ENCODE results near the gene RAB8B.

RAB8B gene

DNA sequence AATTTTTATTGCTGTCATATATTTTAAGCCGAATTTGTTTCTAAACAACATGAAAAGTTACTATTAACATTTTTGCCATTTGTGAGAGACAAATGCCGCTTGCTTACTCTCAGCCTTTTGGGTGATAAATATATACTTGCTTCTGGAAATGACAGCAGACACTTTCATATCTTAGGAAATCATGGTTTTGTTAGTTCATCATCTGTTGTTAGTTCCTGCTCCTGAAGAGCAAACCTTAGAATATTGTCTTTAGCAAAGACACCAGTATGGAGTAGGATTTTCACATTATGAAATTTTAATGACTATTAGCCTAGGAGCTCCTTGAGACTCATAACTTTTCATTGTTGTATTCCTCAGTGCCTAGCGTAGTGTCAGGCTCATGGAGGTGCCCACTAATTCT lies 36.0 kb downstream of the RAB8B start:
- TF ChIP-seq SIN3A (IDR thresholded peaks at IDR 0.05; ENCODE audit: borderline replicate concordance, insufficient read depth, low read length), result no peak
- TF ChIP-seq, protein P1, sequence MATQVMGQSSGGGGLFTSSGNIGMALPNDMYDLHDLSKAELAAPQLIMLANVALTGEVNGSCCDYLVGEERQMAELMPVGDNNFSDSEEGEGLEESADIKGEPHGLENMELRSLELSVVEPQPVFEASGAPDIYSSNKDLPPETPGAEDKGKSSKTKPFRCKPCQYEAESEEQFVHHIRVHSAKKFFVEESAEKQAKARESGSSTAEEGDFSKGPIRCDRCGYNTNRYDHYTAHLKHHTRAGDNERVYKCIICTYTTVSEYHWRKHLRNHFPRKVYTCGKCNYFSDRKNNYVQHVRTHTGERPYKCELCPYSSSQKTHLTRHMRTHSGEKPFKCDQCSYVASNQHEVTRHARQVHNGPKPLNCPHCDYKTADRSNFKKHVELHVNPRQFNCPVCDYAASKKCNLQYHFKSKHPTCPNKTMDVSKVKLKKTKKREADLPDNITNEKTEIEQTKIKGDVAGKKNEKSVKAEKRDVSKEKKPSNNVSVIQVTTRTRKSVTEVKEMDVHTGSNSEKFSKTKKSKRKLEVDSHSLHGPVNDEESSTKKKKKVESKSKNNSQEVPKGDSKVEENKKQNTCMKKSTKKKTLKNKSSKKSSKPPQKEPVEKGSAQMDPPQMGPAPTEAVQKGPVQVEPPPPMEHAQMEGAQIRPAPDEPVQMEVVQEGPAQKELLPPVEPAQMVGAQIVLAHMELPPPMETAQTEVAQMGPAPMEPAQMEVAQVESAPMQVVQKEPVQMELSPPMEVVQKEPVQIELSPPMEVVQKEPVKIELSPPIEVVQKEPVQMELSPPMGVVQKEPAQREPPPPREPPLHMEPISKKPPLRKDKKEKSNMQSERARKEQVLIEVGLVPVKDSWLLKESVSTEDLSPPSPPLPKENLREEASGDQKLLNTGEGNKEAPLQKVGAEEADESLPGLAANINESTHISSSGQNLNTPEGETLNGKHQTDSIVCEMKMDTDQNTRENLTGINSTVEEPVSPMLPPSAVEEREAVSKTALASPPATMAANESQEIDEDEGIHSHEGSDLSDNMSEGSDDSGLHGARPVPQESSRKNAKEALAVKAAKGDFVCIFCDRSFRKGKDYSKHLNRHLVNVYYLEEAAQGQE (IDR thresholded peaks at IDR 0.05; ENCODE audit: insufficient read depth in 1 of 2, low read depth in 2 of 2, low read length in 2 of 2), result no peak

GRCh38 chr15:63226155-63226883 lies 36.9 kb downstream of the RAB8B start:
- TF ChIP-seq, protein P1 (IDR thresholded peaks at IDR 0.05; ENCODE audit: insufficient read depth in 1 of 2, low read depth in 2 of 2, low read length in 2 of 2), result no peak
- TF ChIP-seq SIN3A (IDR thresholded peaks at IDR 0.05; ENCODE audit: borderline replicate concordance, insufficient read depth, low read length) (no peak), POLR2AphosphoS5 (IDR thresholded peaks at IDR 0.05; ENCODE audit: low read depth, low read length) (no peak), FOXP2 (optimal IDR thresholded peaks at IDR 0.05; ENCODE audit: borderline replicate concordance, extremely low read depth, extremely low read length, insufficient read depth) (no peak), TAF1 (IDR thresholded peaks at IDR 0.05; ENCODE audit: borderline replicate concordance, insufficient read depth, low read length) (no peak)

- TF ChIP-seq POLR2AphosphoS5 (IDR thresholded peaks at IDR 0.05; ENCODE audit: low read depth, low read length) (no peak), TAF1 (IDR thresholded peaks at IDR 0.05; ENCODE audit: borderline replicate concordance, insufficient read depth, low read length) (no peak), FOXP2 (optimal IDR thresholded peaks at IDR 0.05; ENCODE audit: borderline replicate concordance, extremely low read depth, extremely low read length, insufficient read depth) (no peak), SIN3A (IDR thresholded peaks at IDR 0.05; ENCODE audit: borderline replicate concordance, insufficient read depth, low read length) (no peak)
- TF ChIP-seq, protein P1 (IDR thresholded peaks at IDR 0.05; ENCODE audit: insufficient read depth in 1 of 2, low read depth in 2 of 2, low read length in 2 of 2), result no peak
These were observed 37.6 kb downstream of the RAB8B start for GRCh38 chr15:63226966-63227401.

GRCh38 chr15:63227689-63228088 lies 38.3 kb downstream of the RAB8B start:
- TF ChIP-seq FOXP2 (optimal IDR thresholded peaks at IDR 0.05; ENCODE audit: borderline replicate concordance, extremely low read depth, extremely low read length, insufficient read depth) (no peak), SIN3A (IDR thresholded peaks at IDR 0.05; ENCODE audit: borderline replicate concordance, insufficient read depth, low read length) (no peak), TAF1 (IDR thresholded peaks at IDR 0.05; ENCODE audit: borderline replicate concordance, insufficient read depth, low read length) (no peak), POLR2AphosphoS5 (IDR thresholded peaks at IDR 0.05; ENCODE audit: low read depth, low read length) (no peak)
- TF ChIP-seq, protein P1 (IDR thresholded peaks at IDR 0.05; ENCODE audit: insufficient read depth in 1 of 2, low read depth in 2 of 2, low read length in 2 of 2), result no peak

DNA sequence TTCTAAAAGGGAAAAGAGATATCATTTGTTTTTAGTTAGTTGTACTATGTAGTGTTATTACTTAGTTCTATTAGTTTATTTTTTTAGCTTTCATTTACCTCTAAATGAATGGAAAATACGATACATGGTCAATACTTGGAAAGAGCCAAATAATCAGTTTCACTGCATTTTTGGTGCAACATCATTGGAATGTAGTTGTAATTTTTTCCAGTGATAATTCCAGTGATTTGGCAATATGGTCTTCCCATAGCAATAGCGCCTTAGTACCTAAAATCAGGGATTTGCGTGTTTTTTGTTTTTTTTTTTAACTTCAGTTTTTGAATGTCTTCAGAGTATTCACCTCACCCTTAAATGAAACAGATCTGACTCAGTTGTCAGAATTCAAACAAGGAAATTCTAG lies 41.8 kb downstream of the RAB8B start:
- no peak for TF ChIP-seq SIN3A (IDR thresholded peaks at IDR 0.05; ENCODE audit: borderline replicate concordance, insufficient read depth, low read length)
- TF ChIP-seq TAF1 (IDR thresholded peaks at IDR 0.05; ENCODE audit: borderline replicate concordance, insufficient read depth, low read length), result no peak
- TF ChIP-seq FOXP2 (optimal IDR thresholded peaks at IDR 0.05; ENCODE audit: borderline replicate concordance, extremely low read depth, extremely low read length, insufficient read depth), result no peak
- TF ChIP-seq, protein P1 (IDR thresholded peaks at IDR 0.05; ENCODE audit: insufficient read depth in 1 of 2, low read depth in 2 of 2, low read length in 2 of 2), result no peak
- TF ChIP-seq POLR2AphosphoS5 (IDR thresholded peaks at IDR 0.05; ENCODE audit: low read depth, low read length), result no peak
